A673 (cell line): Measurements from ENCODE around the gene ALB.

ENCODE experiments used
- EZH2 ChIP-seq: fragments of 200-600 bp; sonication (generic); IDR thresholded peaks from 2 replicates; pipeline ENCODE4 v1.6.1; 2017; ENCODE audit warnings: borderline replicate concordance, low read depth, mild to moderate bottlenecking, mixed read lengths, antibody characterized with exemption, low read length; ENCODE audit not compliant: poor library complexity, severe bottlenecking
- TF ChIP-seq, protein P1 (sequence below): fragments of 300-800, 200-600 bp; sonication (generic); conservative IDR thresholded peaks from 2 replicates; pipeline ENCODE4 v1.5.1; 2017; ENCODE audit warnings: low read depth, mild to moderate bottlenecking, antibody characterized with exemption, low read length, moderate library complexity, mixed read lengths

DNA sequence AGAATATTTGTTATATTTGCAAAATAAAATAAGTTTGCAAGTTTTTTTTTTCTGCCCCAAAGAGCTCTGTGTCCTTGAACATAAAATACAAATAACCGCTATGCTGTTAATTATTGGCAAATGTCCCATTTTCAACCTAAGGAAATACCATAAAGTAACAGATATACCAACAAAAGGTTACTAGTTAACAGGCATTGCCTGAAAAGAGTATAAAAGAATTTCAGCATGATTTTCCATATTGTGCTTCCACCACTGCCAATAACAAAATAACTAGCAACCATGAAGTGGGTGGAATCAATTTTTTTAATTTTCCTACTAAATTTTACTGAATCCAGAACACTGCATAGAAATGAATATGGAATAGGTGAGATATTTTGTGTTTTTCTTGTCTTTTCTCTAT lies 31.9 kb downstream of the ALB start, which contains the start of gene AFP:
- TF ChIP-seq, protein P1, sequence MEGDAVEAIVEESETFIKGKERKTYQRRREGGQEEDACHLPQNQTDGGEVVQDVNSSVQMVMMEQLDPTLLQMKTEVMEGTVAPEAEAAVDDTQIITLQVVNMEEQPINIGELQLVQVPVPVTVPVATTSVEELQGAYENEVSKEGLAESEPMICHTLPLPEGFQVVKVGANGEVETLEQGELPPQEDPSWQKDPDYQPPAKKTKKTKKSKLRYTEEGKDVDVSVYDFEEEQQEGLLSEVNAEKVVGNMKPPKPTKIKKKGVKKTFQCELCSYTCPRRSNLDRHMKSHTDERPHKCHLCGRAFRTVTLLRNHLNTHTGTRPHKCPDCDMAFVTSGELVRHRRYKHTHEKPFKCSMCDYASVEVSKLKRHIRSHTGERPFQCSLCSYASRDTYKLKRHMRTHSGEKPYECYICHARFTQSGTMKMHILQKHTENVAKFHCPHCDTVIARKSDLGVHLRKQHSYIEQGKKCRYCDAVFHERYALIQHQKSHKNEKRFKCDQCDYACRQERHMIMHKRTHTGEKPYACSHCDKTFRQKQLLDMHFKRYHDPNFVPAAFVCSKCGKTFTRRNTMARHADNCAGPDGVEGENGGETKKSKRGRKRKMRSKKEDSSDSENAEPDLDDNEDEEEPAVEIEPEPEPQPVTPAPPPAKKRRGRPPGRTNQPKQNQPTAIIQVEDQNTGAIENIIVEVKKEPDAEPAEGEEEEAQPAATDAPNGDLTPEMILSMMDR = no peak
- TF ChIP-seq EZH2 = no peak
